Suprapubic skin (tissue), 3 donors: ENCODE data around the gene UQCC5.

Experiments used
- POLR2AphosphoS5 ChIP-seq, 3 donors: sonication (generic); formaldehyde crosslinking; IDR thresholded peaks; one replicate each; pipeline ENCODE4 v1.6.1; 2017; ENCODE audit warnings: antibody characterized with exemption in 3 of 3
- TF ChIP-seq, protein P1 (sequence below), 2 donors: fragments of 200-600 bp in 1 of 2; fragments of 450-650 bp in 1 of 2; sonication (generic) in 1 of 2; IDR thresholded peaks; one replicate each; pipeline ENCODE4 v1.5.1; 2016 to 2019; ENCODE audit warnings: antibody characterized with exemption in 2 of 2, mild to moderate bottlenecking in 1 of 2, moderate library complexity in 1 of 2

DNA sequence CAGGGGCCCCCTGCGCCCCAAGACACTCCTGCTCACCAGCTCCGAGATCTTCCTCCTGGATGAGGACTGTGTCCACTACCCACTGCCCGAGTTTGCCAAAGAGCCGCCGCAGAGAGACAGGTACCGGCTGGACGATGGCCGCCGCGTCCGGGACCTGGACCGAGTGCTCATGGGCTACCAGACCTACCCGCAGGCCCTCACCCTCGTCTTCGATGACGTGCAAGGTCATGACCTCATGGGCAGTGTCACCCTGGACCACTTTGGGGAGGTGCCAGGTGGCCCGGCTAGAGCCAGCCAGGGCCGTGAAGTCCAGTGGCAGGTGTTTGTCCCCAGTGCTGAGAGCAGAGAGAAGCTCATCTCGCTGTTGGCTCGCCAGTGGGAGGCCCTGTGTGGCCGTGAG, 44.3 kb upstream of the UQCC5 start:
- TF ChIP-seq, protein P1, sequence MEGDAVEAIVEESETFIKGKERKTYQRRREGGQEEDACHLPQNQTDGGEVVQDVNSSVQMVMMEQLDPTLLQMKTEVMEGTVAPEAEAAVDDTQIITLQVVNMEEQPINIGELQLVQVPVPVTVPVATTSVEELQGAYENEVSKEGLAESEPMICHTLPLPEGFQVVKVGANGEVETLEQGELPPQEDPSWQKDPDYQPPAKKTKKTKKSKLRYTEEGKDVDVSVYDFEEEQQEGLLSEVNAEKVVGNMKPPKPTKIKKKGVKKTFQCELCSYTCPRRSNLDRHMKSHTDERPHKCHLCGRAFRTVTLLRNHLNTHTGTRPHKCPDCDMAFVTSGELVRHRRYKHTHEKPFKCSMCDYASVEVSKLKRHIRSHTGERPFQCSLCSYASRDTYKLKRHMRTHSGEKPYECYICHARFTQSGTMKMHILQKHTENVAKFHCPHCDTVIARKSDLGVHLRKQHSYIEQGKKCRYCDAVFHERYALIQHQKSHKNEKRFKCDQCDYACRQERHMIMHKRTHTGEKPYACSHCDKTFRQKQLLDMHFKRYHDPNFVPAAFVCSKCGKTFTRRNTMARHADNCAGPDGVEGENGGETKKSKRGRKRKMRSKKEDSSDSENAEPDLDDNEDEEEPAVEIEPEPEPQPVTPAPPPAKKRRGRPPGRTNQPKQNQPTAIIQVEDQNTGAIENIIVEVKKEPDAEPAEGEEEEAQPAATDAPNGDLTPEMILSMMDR (IDR thresholded peaks at IDR 0.05), result no peak
- no peak for TF ChIP-seq POLR2AphosphoS5 (IDR thresholded peaks at IDR 0.05)
